Stimulated activated CD8-positive, alpha-beta memory T cell treated with anti-CD3 and anti-CD28 coated beads, Interleukin-2, amount 100 ng/mL, for 1 hour (primary cell): ENCODE measurements around the gene C9orf50.

Experiments
- DNase-seq, 2 donors: peaks; one replicate each; pipeline ENCODE4 v3.0.0-alpha.2; 2020; ENCODE audit warnings: low read depth in 2 of 2

The C9orf50 gene

GRCh38 chr9:129591916-129592315 lies 29.0 kb downstream of the C9orf50 start:
- no peak for DNase-seq

- no peak for DNase-seq
Observed at GRCh38 chr9:129590466-129590865, 30.4 kb downstream of the C9orf50 start.

- no peak for DNase-seq
Observed at GRCh38 chr9:129587487-129588262, 33.2 kb downstream of the C9orf50 start.

- no peak for DNase-seq
Observed at GRCh38 chr9:129586685-129587084, 34.2 kb downstream of the C9orf50 start.

- DNase-seq: no peak
Observed at GRCh38 chr9:129586245-129586644, 34.7 kb downstream of the C9orf50 start.

- DNase-seq: no peak
Observed at GRCh38 chr9:129585352-129585751, 35.5 kb downstream of the C9orf50 start.

- DNase-seq: peak in 1 of 2 donors; percentile 20
Observed at GRCh38 chr9:129584136-129584535, 36.8 kb downstream of the C9orf50 start.

- DNase-seq: no peak
Observed at GRCh38 chr9:129583308-129584038, 37.4 kb downstream of the C9orf50 start.

- DNase-seq: no peak
Observed at GRCh38 chr9:129582855-129583254, 38.0 kb downstream of the C9orf50 start.

GRCh38 chr9:129581505-129582189 lies 39.3 kb downstream of the C9orf50 start:
- no peak for DNase-seq

- DNase-seq: no peak
Observed at GRCh38 chr9:129580211-129580915, 40.5 kb downstream of the C9orf50 start.

- DNase-seq: no peak
Observed at GRCh38 chr9:129579294-129579693, 41.6 kb downstream of the C9orf50 start.

- no peak for DNase-seq
Observed at GRCh38 chr9:129576546-129577543, 44.1 kb downstream of the C9orf50 start.

- no peak for DNase-seq
Observed at GRCh38 chr9:129575818-129576217, 45.1 kb downstream of the C9orf50 start.

GRCh38 chr9:129574911-129575585 lies 45.9 kb downstream of the C9orf50 start:
- no peak for DNase-seq

GRCh38 chr9:129573977-129574376 lies 46.9 kb downstream of the C9orf50 start:
- DNase-seq: no peak

- DNase-seq: no peak
Observed at GRCh38 chr9:129572517-129572916, 48.4 kb downstream of the C9orf50 start.

- no peak for DNase-seq
Observed at GRCh38 chr9:129572052-129572425, 48.9 kb downstream of the C9orf50 start.

GRCh38 chr9:129571298-129572051 lies 49.4 kb downstream of the C9orf50 start:
- no peak for DNase-seq
